Motor neuron (in vitro differentiated cells): ENCODE data around the gene SET. TPM values are rescaled to one million over a fixed set of nuclear protein-coding genes. Genes with fewer than 3 reads are reported as not detected.
A peak's percentile ranks its signal among the peaks of the same experiment; 100 is the strongest.

ENCODE experiments used
- ATAC-seq, 8 experiments: fragments of 200-7000 bp; cut with Tn5 transposase; replicated peaks in 6 of 8; 2 replicates each; pipeline ENCODE4 v1.8.0; 2021; ENCODE audit warnings: mild to moderate bottlenecking in 8 of 8, moderate library complexity in 8 of 8
- H3K27ac ChIP-seq, 2 donors: fragments of 250-450 bp; sonication (Bioruptor Pico); 2 replicates each; pipeline ENCODE4 v1.9.0; 2021; ENCODE audit warnings: antibody characterized with exemption in 2 of 2, mild to moderate bottlenecking in 2 of 2, moderate library complexity in 1 of 2
- H3K4me1 ChIP-seq, 2 donors: fragments of 250-450 bp; sonication (Bioruptor Pico); replicated peaks in 1 of 2; 2 replicates each; pipeline ENCODE4 v1.6.1; 2021; ENCODE audit warnings: antibody characterized with exemption in 2 of 2, mild to moderate bottlenecking in 2 of 2, moderate library complexity in 1 of 2
- H3K4me3 ChIP-seq, 5 donors: fragments of 250-450 bp; sonication (Bioruptor Pico); 2 replicates each; pipeline ENCODE4 v1.9.0; 2021; ENCODE audit warnings: antibody characterized with exemption in 5 of 5, mild to moderate bottlenecking in 5 of 5, moderate library complexity in 4 of 5
- WGBS, 10 experiments: fragments of 450-650 bp; shearing (Covaris generic); methylation state at CpG; one replicate each; pipeline ENCODE4 v1.0.0; 2022; 5-methylcytosine and 5-hydroxymethylcytosine counted together
- in situ Hi-C, 9 experiments: fragments of 400-800 bp; cut with MboI; loops; one replicate each; pipeline ENCODE4 v1.15.0; 2021; ENCODE audit warnings: low sequenced_read_pairs in 9 of 9, low pct_unique_long_range_greater_than_20kb in 2 of 9; ENCODE audit not compliant: unreplicated experiment in 9 of 9
- total RNA-seq, 8 experiments: library from RNA; unstranded; fragments of 300-600 nt; gene quantifications; 2 replicates each; pipeline versions ENCODE4 v1.2.3 to v1.2.4, GENCODE V29; 2022

The SET gene
- total RNA-seq, 8 experiments from 2014 or later: 328 to 639 (median 393) TPM

- Histone ChIP-seq H3K4me3 (no peak overlapping the region), H3K4me1 (no peaks in the 10 kb centered on the region), H3K27ac (no peak overlapping the region)
- ATAC-seq: no peak
- 81 to 100% (median 96%) methylated on average over 1 to 6 of the region's 8 CpGs; no CpG with 5 or more reads in 3 of the 10 experiments for WGBS, 10 experiments
- in situ Hi-C loops: no loop called here
Observed at GRCh38 chr9:128707446-128707845, 18.4 kb downstream of the SET start.

GRCh38 chr9:128712451-128713410, 23.7 kb downstream of the SET start:
- 73 to 93% (median 80%) methylated on average over 3 to 8 of the region's 26 CpGs; no CpG with 5 or more reads in 7 of the 10 experiments for WGBS, 10 experiments

GRCh38 chr9:128713411-128713780, 24.4 kb downstream of the SET start:
- in situ Hi-C loops: no loop called here
- H3K4me3 ChIP-seq: no peak overlapping the region
- no peaks in the 10 kb centered on the region for H3K4me1 ChIP-seq
- WGBS, 10 experiments: 80 to 100% (median 90%) methylated on average over 1 to 4 of the region's 13 CpGs; no CpG with 5 or more reads in 6 of the 10 experiments
- ATAC-seq: peak in 2 of 8 experiments; percentile 14 to 19
- no peak overlapping the region for H3K27ac ChIP-seq

More at GRCh38 chr9:128712451-128713410, 23.7 kb downstream of the SET start:
- no peaks in the 10 kb centered on the region for H3K4me1 ChIP-seq
- in situ Hi-C loops: no loop called here
- no peak overlapping the region for H3K27ac ChIP-seq
- peak in 3 of 8 experiments; percentile 11 to 27 (median 12) for ATAC-seq
- no peak overlapping the region for H3K4me3 ChIP-seq

GRCh38 chr9:128713941-128714573, 25.0 kb downstream of the SET start:
- 80 to 100% (median 100%) methylated on average over 1 to 2 of the region's 19 CpGs; no CpG with 5 or more reads in 7 of the 10 experiments for WGBS, 10 experiments
- in situ Hi-C loops: no loop called here
- H3K27ac ChIP-seq: no peak overlapping the region
- peak in 1 of 8 experiments; percentile 10 for ATAC-seq
- no peak overlapping the region for H3K4me3 ChIP-seq
- no peaks in the 10 kb centered on the region for H3K4me1 ChIP-seq

- in situ Hi-C loops: no loop called here
- Histone ChIP-seq H3K4me3 (no peak overlapping the region), H3K27ac (no peak overlapping the region), H3K4me1 (no peaks in the 10 kb centered on the region)
- WGBS, 10 experiments: 76 to 100% (median 80%) methylated on average over 1 to 10 of the region's 24 CpGs; no CpG with 5 or more reads in 7 of the 10 experiments
- ATAC-seq: peak in 1 of 8 experiments; percentile 5
Observed at GRCh38 chr9:128714586-128715435, 25.8 kb downstream of the SET start.

GRCh38 chr9:128715436-128715750, 26.4 kb downstream of the SET start:
- no peaks in the 10 kb centered on the region for H3K4me1 ChIP-seq
- no peak overlapping the region for H3K4me3 ChIP-seq
- no peak overlapping the region for H3K27ac ChIP-seq
- in situ Hi-C loops: no loop called here
- 71 to 80% methylated on average over 1 to 2 of the region's 6 CpGs; no CpG with 5 or more reads in 8 of the 10 experiments for WGBS, 10 experiments
- ATAC-seq: no peak

GRCh38 chr9:128716581-128717254, 27.7 kb downstream of the SET start:
- WGBS, 10 experiments: 52 to 100% (median 93%) methylated on average over 2 to 5 of the region's 7 CpGs; no CpG with 5 or more reads in 3 of the 10 experiments
- in situ Hi-C loops: no loop called here

GRCh38 chr9:128718047-128718446, 29.0 kb downstream of the SET start:
- no peak overlapping the region for H3K4me3 ChIP-seq
- no peaks in the 10 kb centered on the region for H3K4me1 ChIP-seq
- H3K27ac ChIP-seq: no peak overlapping the region
- WGBS, 10 experiments: 80 to 100% (median 96%) methylated on average over 1 to 4 of the region's 8 CpGs; no CpG with 5 or more reads in 6 of the 10 experiments
- no peak for ATAC-seq
- in situ Hi-C loops: no loop called here

More at GRCh38 chr9:128716581-128717254, 27.7 kb downstream of the SET start:
- H3K4me3 ChIP-seq: no peak overlapping the region
- peak in 1 of 8 experiments; percentile 7 for ATAC-seq
- no peak overlapping the region for H3K27ac ChIP-seq
- H3K4me1 ChIP-seq: no peaks in the 10 kb centered on the region

- WGBS, 10 experiments: 80 to 100% (median 100%) methylated on average over 1 to 2 of the region's 5 CpGs; no CpG with 5 or more reads in 5 of the 10 experiments
- in situ Hi-C loops: no loop called here
- no peak for ATAC-seq
- no peak overlapping the region for H3K27ac ChIP-seq
- H3K4me3 ChIP-seq: no peak overlapping the region
- H3K4me1 ChIP-seq: peaks cover 0 to under 1% of the 10 kb centered on the region in 2 donors
Observed at GRCh38 chr9:128718475-128718874, 29.5 kb downstream of the SET start.

GRCh38 chr9:128719919-128720605, 31.0 kb downstream of the SET start:
- WGBS, 10 experiments: 80 to 100% (median 84%) methylated on average over 1 to 4 of the region's 30 CpGs; no CpG with 5 or more reads in 6 of the 10 experiments
- H3K4me1 ChIP-seq: peaks cover 0 to 10% of the 10 kb centered on the region in 2 donors
- in situ Hi-C loops: no loop called here
- ATAC-seq: no peak
- H3K4me3 ChIP-seq: no peak overlapping the region
- H3K27ac ChIP-seq: no peak overlapping the region

GRCh38 chr9:128720841-128721486, 31.9 kb downstream of the SET start:
- no peak overlapping the region for H3K27ac ChIP-seq
- peaks cover 0 to 10% of the 10 kb centered on the region in 2 donors for H3K4me1 ChIP-seq
- ATAC-seq: no peak
- no peak overlapping the region for H3K4me3 ChIP-seq
- in situ Hi-C loops: no loop called here
- 62 to 100% (median 93%) methylated on average over 1 to 6 of the region's 22 CpGs; no CpG with 5 or more reads in 6 of the 10 experiments for WGBS, 10 experiments
